Nephron (organoid): ENCODE data around the gene DIP2C.
A peak's percentile ranks its signal among the peaks of the same experiment; 100 is the strongest.

Source experiments
- H3K27ac Mint-ChIP-seq, 3 experiments: 2 replicates each; pipeline ENCODE4 v1.8.0; 2020; ENCODE audit warnings: mixed read lengths in 3 of 3, mild to moderate bottlenecking in 2 of 3, moderate library complexity in 1 of 3
- H3K27me3 Mint-ChIP-seq: 2 replicates; pipeline ENCODE4 v1.8.0; 2021; ENCODE audit warnings: low read depth, mild to moderate bottlenecking, moderate library complexity, mixed read lengths
- H3K36me3 Mint-ChIP-seq: 2 replicates; pipeline ENCODE4 v1.8.0; 2020; ENCODE audit warnings: low read depth, mixed read lengths
- H3K4me1 Mint-ChIP-seq: 2 replicates; pipeline ENCODE4 v1.8.0; 2020; ENCODE audit warnings: mixed read lengths
- H3K4me3 Mint-ChIP-seq, 3 experiments: 2 replicates each; pipeline ENCODE4 v1.8.0; 2020; ENCODE audit warnings: mild to moderate bottlenecking in 3 of 3, mixed read lengths in 3 of 3, moderate library complexity in 2 of 3
- H3K9me3 Mint-ChIP-seq: 2 replicates; pipeline ENCODE4 v1.8.0; 2020; ENCODE audit warnings: mixed read lengths
- CTCF ChIP-seq, 3 experiments: fragments of 200-600 bp; sonication (generic); IDR thresholded peaks; one replicate each; pipeline ENCODE4 v1.5.0; 2021; ENCODE audit warnings: antibody characterized with exemption in 3 of 3; ENCODE audit not compliant: unreplicated experiment in 3 of 3

Gene DIP2C

DNA sequence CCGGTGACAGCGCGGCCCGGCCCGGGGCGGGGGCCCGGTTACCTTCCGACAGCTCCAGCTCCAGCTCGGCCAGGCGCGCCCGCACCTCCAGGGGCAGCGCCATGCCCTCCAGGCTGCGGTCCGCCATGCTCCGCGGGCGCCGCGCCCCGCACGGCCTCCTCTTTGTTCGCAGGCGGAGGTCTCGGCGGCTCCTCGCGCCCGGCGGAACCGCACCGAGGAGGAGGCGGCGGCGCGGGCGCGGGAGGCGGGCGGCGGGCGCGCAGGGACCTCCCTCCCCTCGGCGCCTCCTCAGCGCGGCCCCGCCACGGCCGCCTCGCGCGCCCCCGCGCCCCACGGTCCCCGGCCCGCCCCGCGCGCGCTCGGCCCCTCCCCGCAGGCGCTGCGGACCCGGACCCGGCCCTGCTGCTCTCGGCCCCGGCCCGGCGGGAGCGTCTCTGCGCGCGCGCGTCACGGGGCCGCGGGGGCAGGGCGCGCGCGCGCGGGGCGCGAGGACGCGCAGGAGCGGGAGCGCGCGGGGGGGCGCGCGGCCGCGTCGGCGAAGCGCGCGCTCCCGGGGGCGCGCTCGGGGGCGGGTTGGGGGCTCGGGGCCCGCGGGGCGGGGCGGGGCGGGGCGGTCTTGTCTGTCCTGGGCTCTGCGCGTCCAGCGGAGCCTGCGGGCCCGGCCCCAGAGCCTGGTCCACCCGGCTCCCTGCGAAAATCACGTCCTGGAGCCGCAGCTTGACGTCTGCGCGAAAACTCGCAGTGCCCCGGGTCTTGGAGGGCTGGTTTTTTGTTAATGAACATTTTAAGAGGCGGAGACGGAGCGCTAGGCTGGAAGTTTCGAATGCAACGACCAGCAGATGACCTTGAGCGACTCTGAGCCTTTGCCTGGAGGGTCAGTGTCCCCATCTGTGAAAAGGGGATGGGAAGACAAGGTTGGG lies at the start of gene DIP2C:
Gene DIP2C (minus strand): TSS at position 217 of the 920 bp plus-strand sequence. CDS start 90 bp downstream, at position 127.
- peaks cover 42% of the 10 kb centered on the region for H3K4me1 Mint-ChIP-seq

GRCh38 chr10:734481-734880 lies 45.0 kb upstream of the DIP2C start:
- Mint-ChIP-seq H3K27ac (no peak overlapping the region), H3K27me3 (peaks cover 11% of the 10 kb centered on the region), H3K4me1 (no peaks in the 10 kb centered on the region), H3K4me3 (no peak overlapping the region), H3K9me3 (peaks cover 24% of the 10 kb centered on the region), H3K36me3 (no peaks in the 10 kb centered on the region)
- no peak for TF ChIP-seq CTCF (IDR thresholded peaks at IDR 0.05; ENCODE audit: unreplicated experiment in 3 of 3)

More for the DNA sequence above, at the start of gene DIP2C:
- no peak for TF ChIP-seq CTCF (IDR thresholded peaks at IDR 0.05; ENCODE audit: unreplicated experiment in 3 of 3)
- Mint-ChIP-seq H3K36me3 (peaks cover 3% of the 10 kb centered on the region), H3K9me3 (no peaks in the 10 kb centered on the region), H3K27me3 (peaks cover 36% of the 10 kb centered on the region), H3K4me3 (peak within 1 kb of the TSS; percentile 87 to 97 (median 95)), H3K27ac (peak within 1 kb of the TSS; percentile 85 to 96 (median 95))

- peaks cover 11% of the 10 kb centered on the region for H3K27me3 Mint-ChIP-seq
- TF ChIP-seq CTCF (IDR thresholded peaks at IDR 0.05; ENCODE audit: unreplicated experiment in 3 of 3): no peak
- H3K9me3 Mint-ChIP-seq: peaks cover 24% of the 10 kb centered on the region
- no peak overlapping the region for H3K27ac Mint-ChIP-seq
- H3K36me3 Mint-ChIP-seq: no peaks in the 10 kb centered on the region
- H3K4me3 Mint-ChIP-seq: no peak overlapping the region
- H3K4me1 Mint-ChIP-seq: no peaks in the 10 kb centered on the region
Measured at GRCh38 chr10:733086-733485, 43.6 kb upstream of the DIP2C start.

GRCh38 chr10:729213-729612 lies 39.7 kb upstream of the DIP2C start:
- Mint-ChIP-seq H3K4me3 (no peak overlapping the region), H3K9me3 (peaks cover 17% of the 10 kb centered on the region), H3K27ac (no peak overlapping the region), H3K4me1 (no peaks in the 10 kb centered on the region), H3K36me3 (no peaks in the 10 kb centered on the region), H3K27me3 (peaks cover 13% of the 10 kb centered on the region)
- no peak for TF ChIP-seq CTCF (IDR thresholded peaks at IDR 0.05; ENCODE audit: unreplicated experiment in 3 of 3)

DNA sequence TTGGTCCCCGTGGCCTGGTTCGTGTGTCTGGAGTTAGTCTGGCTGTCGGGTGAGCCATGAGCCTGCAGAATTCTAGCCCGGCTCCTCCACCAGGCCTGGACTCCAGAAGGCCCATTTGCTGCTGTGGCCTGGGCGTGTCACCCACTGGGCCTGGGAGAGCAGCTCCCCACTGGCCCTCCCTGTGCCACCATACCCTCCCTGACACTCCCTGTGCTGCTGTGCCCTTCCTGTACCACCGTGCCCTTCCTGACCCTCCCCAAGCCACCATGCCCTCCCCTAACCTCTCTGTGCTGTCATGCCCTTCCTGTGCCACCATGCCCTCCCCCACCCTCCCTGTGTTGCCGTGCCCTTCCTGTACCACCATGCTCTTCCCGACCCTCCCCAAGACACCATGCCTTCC lies 39.1 kb upstream of the DIP2C start:
- H3K27ac Mint-ChIP-seq: no peak overlapping the region
- H3K9me3 Mint-ChIP-seq: peaks cover 13% of the 10 kb centered on the region
- peaks cover 13% of the 10 kb centered on the region for H3K27me3 Mint-ChIP-seq
- no peak for TF ChIP-seq CTCF (IDR thresholded peaks at IDR 0.05; ENCODE audit: unreplicated experiment in 3 of 3)
- H3K36me3 Mint-ChIP-seq: no peaks in the 10 kb centered on the region
- H3K4me1 Mint-ChIP-seq: no peaks in the 10 kb centered on the region
- H3K4me3 Mint-ChIP-seq: no peak overlapping the region
